GM12865 (cell line): Measurements from ENCODE around the gene FGF23.
A peak's percentile ranks its signal among the peaks of the same experiment; 100 is the strongest.

Experiments
- DNase-seq: peaks from one replicate; pipeline ENCODE4 v3.0.0; 2010; ENCODE audit warnings: low read depth
- H3K4me3 ChIP-seq: 2 replicates; pipeline ENCODE4 v1.5.1; 2011; ENCODE audit warnings: mild to moderate bottlenecking, low read depth, low read length, control low read depth
- TF ChIP-seq, protein P1 (sequence below): IDR thresholded peaks from 2 replicates; pipeline ENCODE4 v1.5.1; 2011; ENCODE audit warnings: low read length, control low read depth, low read depth, inconsistent platforms; ENCODE audit not compliant: insufficient read depth; ENCODE audit errors: missing control alignments

Gene FGF23

DNA sequence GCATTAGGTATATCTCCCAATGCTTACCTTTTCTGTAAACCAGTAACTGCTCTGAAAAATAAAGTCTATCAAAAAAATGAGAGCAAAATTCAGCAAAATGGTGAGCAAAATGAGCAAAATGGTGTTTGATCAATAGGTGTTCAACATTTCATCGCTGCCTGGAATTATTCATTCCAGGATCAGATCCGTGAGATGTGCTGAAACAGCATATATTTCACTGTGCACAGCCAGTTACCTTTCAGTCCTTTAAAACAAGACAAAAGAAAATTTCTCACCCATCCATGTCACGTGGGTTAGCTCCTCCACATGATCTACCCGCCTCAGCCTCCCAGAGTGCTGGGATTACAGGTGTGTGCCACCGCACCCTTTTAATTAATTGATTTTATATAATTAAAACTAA lies 8.1 kb upstream of the FGF23 start:
- TF ChIP-seq, protein P1, sequence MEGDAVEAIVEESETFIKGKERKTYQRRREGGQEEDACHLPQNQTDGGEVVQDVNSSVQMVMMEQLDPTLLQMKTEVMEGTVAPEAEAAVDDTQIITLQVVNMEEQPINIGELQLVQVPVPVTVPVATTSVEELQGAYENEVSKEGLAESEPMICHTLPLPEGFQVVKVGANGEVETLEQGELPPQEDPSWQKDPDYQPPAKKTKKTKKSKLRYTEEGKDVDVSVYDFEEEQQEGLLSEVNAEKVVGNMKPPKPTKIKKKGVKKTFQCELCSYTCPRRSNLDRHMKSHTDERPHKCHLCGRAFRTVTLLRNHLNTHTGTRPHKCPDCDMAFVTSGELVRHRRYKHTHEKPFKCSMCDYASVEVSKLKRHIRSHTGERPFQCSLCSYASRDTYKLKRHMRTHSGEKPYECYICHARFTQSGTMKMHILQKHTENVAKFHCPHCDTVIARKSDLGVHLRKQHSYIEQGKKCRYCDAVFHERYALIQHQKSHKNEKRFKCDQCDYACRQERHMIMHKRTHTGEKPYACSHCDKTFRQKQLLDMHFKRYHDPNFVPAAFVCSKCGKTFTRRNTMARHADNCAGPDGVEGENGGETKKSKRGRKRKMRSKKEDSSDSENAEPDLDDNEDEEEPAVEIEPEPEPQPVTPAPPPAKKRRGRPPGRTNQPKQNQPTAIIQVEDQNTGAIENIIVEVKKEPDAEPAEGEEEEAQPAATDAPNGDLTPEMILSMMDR = no peak
- no peak overlapping the region for H3K4me3 ChIP-seq
- no peak for DNase-seq

DNA sequence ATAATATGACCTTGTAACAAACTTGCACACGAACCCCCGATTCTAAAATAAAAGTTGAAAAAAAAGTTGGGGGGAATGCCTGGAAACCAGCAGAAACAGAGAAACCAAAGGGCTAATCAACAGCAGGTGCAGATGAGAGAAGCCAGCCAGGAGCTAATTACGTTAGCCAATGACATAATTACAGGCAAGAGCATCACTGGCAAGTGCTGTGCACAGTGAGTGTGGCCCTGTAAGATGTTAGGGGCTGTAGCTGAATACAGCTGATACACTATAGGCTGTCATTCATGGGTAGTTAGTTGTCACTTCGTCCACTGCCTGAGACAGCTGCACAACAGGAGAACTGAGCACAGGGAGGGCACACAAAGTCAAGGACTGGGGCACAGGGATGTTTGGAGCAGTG lies 7.3 kb upstream of the FGF23 start:
- no peak for DNase-seq
- TF ChIP-seq, protein P1 = no peak
- no peak overlapping the region for H3K4me3 ChIP-seq

DNA sequence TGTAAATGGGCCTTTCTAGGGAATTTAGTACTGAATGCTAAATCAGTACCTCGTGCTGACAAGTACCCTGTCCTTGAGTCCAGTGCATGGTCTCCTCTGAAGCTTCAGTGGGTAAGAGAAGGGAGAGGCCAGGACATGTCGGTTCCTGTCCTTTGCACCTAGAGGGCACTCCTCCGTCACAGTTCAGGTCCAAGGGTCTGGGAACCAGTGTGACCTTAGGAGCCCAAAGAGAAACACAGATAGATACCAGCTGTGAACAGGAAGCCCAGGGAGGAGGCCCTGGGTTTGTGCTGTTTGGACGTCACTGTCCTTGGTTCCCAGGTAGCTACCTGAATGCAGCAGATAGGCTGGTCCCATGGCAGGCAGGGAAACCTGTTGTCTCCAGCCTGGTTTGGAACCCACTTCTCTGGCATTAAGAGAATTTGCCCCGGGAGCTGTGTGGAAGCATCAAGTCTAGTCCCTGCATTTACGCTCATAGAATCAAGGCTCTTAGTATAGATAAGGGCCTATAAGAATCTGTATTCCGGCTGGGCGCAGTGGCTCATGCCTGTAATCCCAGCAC lies 3.9 kb upstream of the FGF23 start:
- H3K4me3 ChIP-seq = no peak overlapping the region
- DNase-seq = peak; percentile 48
- TF ChIP-seq, protein P1 = peak; percentile 26

DNA sequence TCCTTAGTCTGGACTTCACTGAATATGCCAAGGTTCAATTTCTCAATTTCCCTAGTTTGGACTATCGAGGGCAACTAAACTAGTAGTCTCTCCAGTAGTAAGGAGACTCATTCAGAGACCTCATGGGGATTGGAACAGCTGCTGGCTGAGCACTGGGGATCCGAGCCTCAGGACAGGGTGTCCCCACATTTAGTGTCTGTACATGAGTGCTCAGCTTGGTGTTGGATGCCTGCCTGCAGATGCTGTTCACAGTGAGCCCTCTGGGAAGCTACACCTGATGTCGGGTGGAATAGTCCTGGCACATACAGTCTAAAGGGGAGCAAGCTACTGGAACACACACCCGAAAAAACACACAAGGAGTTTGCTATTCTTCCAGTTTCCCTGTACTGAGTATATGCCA lies 820 bp upstream of the FGF23 start:
- H3K4me3 ChIP-seq = no peak overlapping the region
- TF ChIP-seq, protein P1 = no peak
- no peak for DNase-seq

DNA sequence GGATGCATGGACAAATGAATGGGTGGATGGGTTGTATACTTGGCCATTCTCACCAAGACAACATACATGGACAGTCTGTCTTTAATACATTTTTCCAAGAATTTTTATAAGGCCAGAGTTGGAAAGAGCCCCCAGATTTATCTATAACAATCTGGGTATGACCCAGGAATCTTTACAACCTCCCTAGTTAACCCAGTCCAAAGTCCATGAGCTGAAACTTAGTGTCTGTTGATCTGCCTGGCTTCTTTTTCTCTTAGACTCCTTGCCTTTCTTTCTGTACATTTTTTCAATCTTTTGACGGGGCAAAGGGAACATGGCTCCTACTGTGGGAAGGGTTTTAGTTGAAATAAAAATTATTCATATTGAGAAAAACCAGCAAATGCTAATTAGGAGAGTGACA lies 740 bp downstream of the FGF23 start:
- TF ChIP-seq, protein P1 = no peak
- no peak overlapping the region for H3K4me3 ChIP-seq
- DNase-seq = no peak

DNA sequence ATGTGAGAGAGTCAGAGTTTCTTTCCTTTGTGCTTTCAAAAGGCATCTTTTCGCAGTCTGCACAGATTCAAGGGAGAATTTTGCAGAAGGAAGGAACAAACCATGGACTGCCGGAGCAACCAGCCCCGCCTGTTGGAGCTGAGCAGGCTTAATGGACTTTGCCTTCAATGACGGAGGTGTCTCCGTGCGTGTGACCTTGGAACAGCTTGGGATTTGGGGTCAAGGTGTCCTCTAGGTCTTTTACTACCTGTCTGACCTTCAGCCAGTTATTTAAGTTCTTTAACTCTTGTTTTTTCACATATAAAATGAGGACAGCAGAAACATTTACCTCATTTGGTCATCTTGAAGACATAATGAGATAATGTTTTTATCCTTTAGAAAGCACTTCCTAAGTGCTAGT lies 4.1 kb downstream of the FGF23 start:
- DNase-seq = no peak
- TF ChIP-seq, protein P1 = no peak
- no peak overlapping the region for H3K4me3 ChIP-seq

DNA sequence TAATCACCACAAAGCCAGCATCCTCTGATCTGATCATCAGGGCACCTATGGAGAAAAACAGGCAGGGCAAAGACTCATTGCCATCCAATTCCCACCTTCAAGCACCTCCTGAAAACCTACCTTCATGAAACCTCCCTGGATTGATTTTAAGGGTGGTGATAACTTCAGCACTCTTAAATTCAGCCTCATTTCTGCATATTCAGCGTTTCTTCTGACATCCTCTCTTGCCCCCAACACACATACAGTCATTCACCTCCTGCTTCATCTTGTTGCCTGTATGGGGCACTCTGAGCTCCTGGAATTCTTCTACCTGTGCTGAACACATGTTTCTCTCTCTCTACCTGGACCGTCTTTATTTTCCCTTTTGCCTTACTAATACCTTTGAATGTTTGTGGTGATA lies 6.9 kb downstream of the FGF23 start:
- no peak overlapping the region for H3K4me3 ChIP-seq
- no peak for DNase-seq
- TF ChIP-seq, protein P1 = no peak
